GM23248 (cell line): Measurements from ENCODE around the gene MOK. TPM values are rescaled to one million over a fixed set of nuclear protein-coding genes. Genes with fewer than 3 reads are reported as not detected.
A peak's percentile ranks its signal among the peaks of the same experiment; 100 is the strongest.

ENCODE experiments used
- DNase-seq: peaks from one replicate; pipeline ENCODE4 v3.0.0-alpha.2; 2015
- H2AFZ ChIP-seq: fragments of 200-600 bp; sonication (generic); 2 replicates; pipeline ENCODE4 v1.6.1; 2016; ENCODE audit warnings: antibody characterized with exemption
- H3F3A ChIP-seq: fragments of 200-600 bp; sonication (generic); 2 replicates; pipeline ENCODE4 v1.6.1; 2016; ENCODE audit warnings: mild to moderate bottlenecking, antibody characterized with exemption, mixed run types; ENCODE audit not compliant: insufficient read depth
- H3K27ac ChIP-seq: fragments of 200-600 bp; sonication (generic); 2 replicates; pipeline ENCODE4 v1.5.1; 2016; ENCODE audit warnings: mild to moderate bottlenecking
- H3K27me3 ChIP-seq: fragments of 200-600 bp; sonication (generic); replicated peaks from 2 replicates; pipeline ENCODE4 v1.6.1; 2016; ENCODE audit warnings: mild to moderate bottlenecking; ENCODE audit not compliant: insufficient read depth
- H3K36me3 ChIP-seq: fragments of 200-600 bp; sonication (generic); 2 replicates; pipeline ENCODE4 v1.6.1; 2016; ENCODE audit warnings: low read depth, mild to moderate bottlenecking
- H3K4me1 ChIP-seq: fragments of 200-600 bp; sonication (generic); 2 replicates; pipeline ENCODE4 v1.6.1; 2016; ENCODE audit warnings: mild to moderate bottlenecking; ENCODE audit not compliant: insufficient read depth
- H3K4me2 ChIP-seq: fragments of 200-600 bp; sonication (generic); one replicate; pipeline ENCODE4 v1.6.1; 2016; ENCODE audit warnings: mild to moderate bottlenecking; ENCODE audit not compliant: unreplicated experiment
- H3K4me3 ChIP-seq: fragments of 200-600 bp; sonication (generic); 2 replicates; pipeline ENCODE4 v1.5.1; 2016; ENCODE audit warnings: mild to moderate bottlenecking
- H3K79me2 ChIP-seq: fragments of 200-600 bp; sonication (generic); 2 replicates; pipeline ENCODE4 v1.6.1; 2016; ENCODE audit warnings: mild to moderate bottlenecking; ENCODE audit not compliant: insufficient read depth
- H3K9ac ChIP-seq: fragments of 200-600 bp; sonication (generic); 2 replicates; pipeline ENCODE4 v1.6.1; 2016; ENCODE audit warnings: mild to moderate bottlenecking
- H3K9me2 ChIP-seq: fragments of 200-600 bp; sonication (generic); 2 replicates; pipeline ENCODE4 v1.6.1; 2016; ENCODE audit warnings: mixed run types, mild to moderate bottlenecking, moderate library complexity; ENCODE audit not compliant: insufficient read depth
- H3K9me3 ChIP-seq: fragments of 200-600 bp; sonication (generic); one replicate; pipeline ENCODE4 v1.6.1; 2017; ENCODE audit warnings: low read depth
- H4K20me1 ChIP-seq: fragments of 200-600 bp; sonication (generic); 2 replicates; pipeline ENCODE4 v1.6.0; 2016; ENCODE audit not compliant: insufficient read depth
- EZH2 ChIP-seq: fragments of 200-600 bp; sonication (generic); IDR thresholded peaks from 2 replicates; pipeline ENCODE4 v1.6.1; 2018; ENCODE audit warnings: antibody characterized with exemption, mild to moderate bottlenecking; ENCODE audit not compliant: insufficient read depth, poor library complexity, severe bottlenecking
- EZH2phosphoT487 ChIP-seq: fragments of 200-600 bp; sonication (generic); IDR thresholded peaks from 2 replicates; pipeline ENCODE4 v1.6.1; 2018; ENCODE audit warnings: antibody characterized with exemption, moderate library complexity, mild to moderate bottlenecking, low read depth; ENCODE audit not compliant: insufficient read depth
- WGBS, 2 experiments: methylation state at CpG; one replicate each; pipeline ENCODE4 v1.1.6; 2015 to 2017; ENCODE audit warnings: low lambda C conversion rate in 2 of 2, low coverage in 1 of 2; ENCODE audit errors: missing lambda C conversion rate in 2 of 2; 5-methylcytosine and 5-hydroxymethylcytosine counted together
- in situ Hi-C: fragments of 300-500 bp; cut with MboI; formaldehyde crosslinking; loops from 2 replicates; pipeline ENCODE4 v1.15.0; 2020
- polyA plus RNA-seq: library from polyadenylated mRNA; unstranded; fragments of >200 nt; fragmentation: Nextera tagmentation; extraction: Ambion mirVana; gene quantifications from 2 replicates; pipeline ENCODE4 v1.2.1, GENCODE V29; 2016
- total RNA-seq: library from RNA; depleted of rRNA; stranded (reverse); fragments of >200 nt; shearing (Covaris generic); gene quantifications from 2 replicates; pipeline ENCODE4 v1.2.3, GENCODE V29; 2014

MOK gene
- total and polyA plus RNA-seq, 2 experiments from 2014 or later = 34.9 to 67.9 TPM

GRCh38 chr14:102222751-102223150, 82.2 kb downstream of the MOK start:
- H3K36me3 ChIP-seq = no peaks in the 10 kb centered on the region
- no peaks in the 10 kb centered on the region for H3K9me3 ChIP-seq
- TF ChIP-seq EZH2phosphoT487 = no peak
- no peak for TF ChIP-seq EZH2
- H3K79me2 ChIP-seq = peaks cover 23% of the 10 kb centered on the region
- H3K9me2 ChIP-seq = no peaks in the 10 kb centered on the region
- H3K9ac ChIP-seq = no peak overlapping the region
- no peak for DNase-seq
- in situ Hi-C loops = no loop called here
- H2AFZ ChIP-seq = no peak overlapping the region
- H3K4me1 ChIP-seq = peaks cover 10% of the 10 kb centered on the region
- H3K4me3 ChIP-seq = no peak overlapping the region
- no peaks in the 10 kb centered on the region for H3K27me3 ChIP-seq
- H3K4me2 ChIP-seq = no peak overlapping the region
- no peaks in the 10 kb centered on the region for H4K20me1 ChIP-seq
- H3F3A ChIP-seq = 0 out of 2 replicates have a peak, but pooled peaks cover 6% of the 10 kb centered on the region
- WGBS, 2 experiments = 97 to 99% methylated on average over 24 to 28 of the region's 28 CpGs
- H3K27ac ChIP-seq = no peak overlapping the region

GRCh38 chr14:102222009-102222575, 82.9 kb downstream of the MOK start:
- H3K27ac ChIP-seq = no peak overlapping the region
- H3K9me2 ChIP-seq = no peaks in the 10 kb centered on the region
- no peak overlapping the region for H3K4me2 ChIP-seq
- H3K9me3 ChIP-seq = no peaks in the 10 kb centered on the region
- H3K9ac ChIP-seq = no peak overlapping the region
- no peak overlapping the region for H3K4me3 ChIP-seq
- no peak for DNase-seq
- no peak overlapping the region for H2AFZ ChIP-seq
- in situ Hi-C loops = no loop called here
- TF ChIP-seq EZH2 (no peak), EZH2phosphoT487 (no peak)
- no peaks in the 10 kb centered on the region for H3K27me3 ChIP-seq
- H4K20me1 ChIP-seq = no peaks in the 10 kb centered on the region
- WGBS, 2 experiments = 85 to 94% methylated on average over 13 of the region's 13 CpGs
- H3K79me2 ChIP-seq = peaks cover 30% of the 10 kb centered on the region
- H3F3A ChIP-seq = 0 out of 2 replicates have a peak, but pooled peaks cover 6% of the 10 kb centered on the region
- H3K4me1 ChIP-seq = peaks cover 10% of the 10 kb centered on the region
- no peaks in the 10 kb centered on the region for H3K36me3 ChIP-seq

- peak overlapping the region; percentile 9 for H3K4me2 ChIP-seq
- H4K20me1 ChIP-seq = no peaks in the 10 kb centered on the region
- in situ Hi-C loops = no loop called here
Measured at GRCh38 chr14:102221026-102221425, 83.9 kb downstream of the MOK start.

GRCh38 chr14:102220031-102220430, 84.9 kb downstream of the MOK start:
- peaks cover 50% of the 10 kb centered on the region for H3K79me2 ChIP-seq
- no peak overlapping the region for H3K4me3 ChIP-seq
- H3K27ac ChIP-seq = no peak overlapping the region
- DNase-seq = no peak
- WGBS, 2 experiments = 96 to 97% methylated on average over 12 of the region's 12 CpGs
- H3K27me3 ChIP-seq = no peaks in the 10 kb centered on the region
- in situ Hi-C loops = no loop called here
- TF ChIP-seq EZH2 = no peak
- no peak for TF ChIP-seq EZH2phosphoT487
- no peaks in the 10 kb centered on the region for H4K20me1 ChIP-seq
- H3K9ac ChIP-seq = no peak overlapping the region
- peaks cover 19% of the 10 kb centered on the region for H3K4me1 ChIP-seq
- peaks cover 19% of the 10 kb centered on the region; the same call in 1 of the 2 replicates for H3F3A ChIP-seq
- no peaks in the 10 kb centered on the region for H3K9me2 ChIP-seq
- H3K36me3 ChIP-seq = no peaks in the 10 kb centered on the region
- no peak overlapping the region for H2AFZ ChIP-seq
- no peaks in the 10 kb centered on the region for H3K9me3 ChIP-seq
- H3K4me2 ChIP-seq = no peak overlapping the region

More at GRCh38 chr14:102221026-102221425, 83.9 kb downstream of the MOK start:
- Histone ChIP-seq H3K4me3 (no peak overlapping the region), H3K27ac (peak overlapping the region; percentile 49), H3K27me3 (no peaks in the 10 kb centered on the region), H3K79me2 (peaks cover 41% of the 10 kb centered on the region), H3K4me1 (peaks cover 10% of the 10 kb centered on the region), H3K9me2 (no peaks in the 10 kb centered on the region), H3K9ac (peak overlapping the region; percentile 30; the same call in 1 of the 2 replicates), H2AFZ (no peak overlapping the region), H3K9me3 (no peaks in the 10 kb centered on the region), H3F3A (0 out of 2 replicates have a peak, but pooled peaks cover 12% of the 10 kb centered on the region), H3K36me3 (no peaks in the 10 kb centered on the region)
- DNase-seq = peak; percentile 73
- WGBS, 2 experiments = 23 to 32% methylated on average over 7 of the region's 7 CpGs
- TF ChIP-seq EZH2phosphoT487 (no peak), EZH2 (no peak)

- 93 to 96% methylated on average over 16 of the region's 16 CpGs for WGBS, 2 experiments
- H3K79me2 ChIP-seq = peaks cover 56% of the 10 kb centered on the region
Measured at GRCh38 chr14:102219316-102219715, 85.6 kb downstream of the MOK start.

More at GRCh38 chr14:102219316-102219715, 85.6 kb downstream of the MOK start:
- in situ Hi-C loops = no loop called here
- no peak for DNase-seq
- H3K9me2 ChIP-seq = no peaks in the 10 kb centered on the region
- H4K20me1 ChIP-seq = no peaks in the 10 kb centered on the region
- H3K9me3 ChIP-seq = no peaks in the 10 kb centered on the region
- no peak overlapping the region for H3K4me3 ChIP-seq
- TF ChIP-seq EZH2 = no peak
- TF ChIP-seq EZH2phosphoT487 = no peak
- peaks cover 21% of the 10 kb centered on the region for H3F3A ChIP-seq
- no peaks in the 10 kb centered on the region for H3K27me3 ChIP-seq
- no peak overlapping the region for H3K9ac ChIP-seq
- H3K27ac ChIP-seq = no peak overlapping the region
- H2AFZ ChIP-seq = no peak overlapping the region
- peaks cover 25% of the 10 kb centered on the region for H3K4me1 ChIP-seq
- no peaks in the 10 kb centered on the region for H3K36me3 ChIP-seq
- H3K4me2 ChIP-seq = no peak overlapping the region
